Testis (tissue), 3 donors: ENCODE results near the gene LTBP1. TPM values are rescaled to one million over a fixed set of nuclear protein-coding genes. Genes with fewer than 3 reads are reported as not detected.

Source experiments
- DNase-seq: peaks from one replicate; pipeline ENCODE4 v3.0.0-alpha.2; 2019
- H3K27ac ChIP-seq, 2 donors: fragments of 200-600 bp; sonication (generic); one replicate each; pipeline ENCODE4 v1.5.1; 2019
- H3K27me3 ChIP-seq: fragments of 200-600 bp; sonication (generic); one replicate; pipeline ENCODE4 v1.5.1; 2019
- H3K36me3 ChIP-seq: fragments of 200-600 bp; sonication (generic); one replicate; pipeline ENCODE4 v1.5.1; 2017; ENCODE audit warnings: low read depth; ENCODE audit errors: missing control alignments
- H3K4me1 ChIP-seq: fragments of 200-600 bp; sonication (generic); one replicate; pipeline ENCODE4 v1.5.1; 2019
- H3K4me3 ChIP-seq, 2 donors: fragments of 200-600 bp; sonication (generic); one replicate each; pipeline ENCODE4 v1.5.1; 2017 to 2019
- H3K9me3 ChIP-seq: fragments of 200-600 bp; sonication (generic); one replicate; pipeline ENCODE4 v1.5.1; 2017
- CTCF ChIP-seq, 3 experiments: fragments of 450-650 bp in 2 of 3; fragments of 200-600 bp in 1 of 3; sonication (generic) in 1 of 3; IDR thresholded peaks; one replicate each; pipeline ENCODE4 v1.5.1; 2016 to 2019; ENCODE audit warnings: antibody characterized with exemption in 3 of 3, mild to moderate bottlenecking in 2 of 3, moderate library complexity in 1 of 3
- POLR2A ChIP-seq: fragments of 450-650 bp; IDR thresholded peaks from one replicate; pipeline ENCODE4 v1.6.1; 2017; ENCODE audit warnings: antibody characterized with exemption, mild to moderate bottlenecking, moderate library complexity
- WGBS, 2 donors: methylation state at CpG; one replicate each; pipeline ENCODE4 v1.1.5; 2018; 5-methylcytosine and 5-hydroxymethylcytosine counted together
- intact Hi-C: fragments of 100-400 bp; cut with DNase I; formaldehyde crosslinking; loops from one replicate; pipeline ENCODE4 v1.15.1; 2023; ENCODE audit warnings: low total_unique reads
- polyA plus RNA-seq: library from polyadenylated mRNA; stranded (reverse); fragments of 350-450 nt; fragmentation: Illumina TruSeq; extraction: RNeasy Lipid Tissue Mini Kit (QIAGEN cat#74804); gene quantifications from one replicate; pipeline ENCODE4 v1.2.3, GENCODE V29; 2014; ENCODE audit warnings: low read depth, low replicate concordance; ENCODE audit not compliant: insufficient read depth
- total RNA-seq, 2 donors: library from RNA; depleted of rRNA; stranded (reverse); fragments of >200 nt; gene quantifications; one replicate each; pipeline ENCODE4 v1.2.3, GENCODE V29; 2016

LTBP1 gene
- total and polyA plus RNA-seq, 3 donors from 2014 or later: 39.6 to 51.5 (median 44.0) TPM

- peak; percentile 58 for DNase-seq
- intact Hi-C loops: no loop called here
- TF ChIP-seq CTCF (IDR thresholded peaks at IDR 0.05) (peak; percentile 53 to 83 (median 63)), POLR2A (no peak)
- WGBS, 2 donors: 41 to 48% methylated on average over 5 of the region's 5 CpGs
- no peak overlapping the region for H3K27ac ChIP-seq
- H3K4me3 ChIP-seq: no peak overlapping the region
- no peaks in the 10 kb centered on the region for H3K4me1 ChIP-seq
- no peaks in the 10 kb centered on the region for H3K9me3 ChIP-seq
- no peaks in the 10 kb centered on the region for H3K27me3 ChIP-seq
- no peaks in the 10 kb centered on the region for H3K36me3 ChIP-seq
Measured at GRCh38 chr2:33372940-33373553, 426.3 kb downstream of the LTBP1 start.

GRCh38 chr2:33373986-33374385 is 427.2 kb downstream of the LTBP1 start:
- TF ChIP-seq POLR2A (no peak), CTCF (IDR thresholded peaks at IDR 0.05) (no peak)
- H3K27ac ChIP-seq: no peak overlapping the region
- H3K4me3 ChIP-seq: no peak overlapping the region
- no peaks in the 10 kb centered on the region for H3K27me3 ChIP-seq
- no peaks in the 10 kb centered on the region for H3K4me1 ChIP-seq
- no peak for DNase-seq
- H3K9me3 ChIP-seq: no peaks in the 10 kb centered on the region
- H3K36me3 ChIP-seq: no peaks in the 10 kb centered on the region
- WGBS, 2 donors: 81 to 91% methylated on average over 5 of the region's 5 CpGs
- intact Hi-C loops: no loop called here

- no peak overlapping the region for H3K27ac ChIP-seq
- no peak overlapping the region for H3K4me3 ChIP-seq
- TF ChIP-seq POLR2A (no peak), CTCF (IDR thresholded peaks at IDR 0.05) (no peak)
- no peaks in the 10 kb centered on the region for H3K27me3 ChIP-seq
- H3K9me3 ChIP-seq: no peaks in the 10 kb centered on the region
- no peaks in the 10 kb centered on the region for H3K4me1 ChIP-seq
- H3K36me3 ChIP-seq: no peaks in the 10 kb centered on the region
- DNase-seq: no peak
- 82 to 85% methylated on average over 7 of the region's 7 CpGs for WGBS, 2 donors
- intact Hi-C loops: no loop called here
Measured at GRCh38 chr2:33375054-33375453, 428.3 kb downstream of the LTBP1 start.

- Histone ChIP-seq H3K4me3 (no peak overlapping the region), H3K4me1 (no peaks in the 10 kb centered on the region), H3K36me3 (no peaks in the 10 kb centered on the region), H3K27me3 (no peaks in the 10 kb centered on the region), H3K9me3 (no peaks in the 10 kb centered on the region), H3K27ac (no peak overlapping the region)
- WGBS, 2 donors: 79 to 84% methylated on average over 6 of the region's 6 CpGs
- TF ChIP-seq CTCF (IDR thresholded peaks at IDR 0.05): no peak
- TF ChIP-seq POLR2A: no peak
- intact Hi-C loops: no loop called here
- DNase-seq: no peak
Measured at GRCh38 chr2:33377048-33377447, 430.3 kb downstream of the LTBP1 start.

GRCh38 chr2:33378556-33379210 is 431.9 kb downstream of the LTBP1 start:
- H3K27me3 ChIP-seq: no peaks in the 10 kb centered on the region
- H3K27ac ChIP-seq: no peak overlapping the region
- peak; percentile 43 for DNase-seq
- intact Hi-C loops: no loop called here
- H3K9me3 ChIP-seq: no peaks in the 10 kb centered on the region
- H3K36me3 ChIP-seq: no peaks in the 10 kb centered on the region
- H3K4me3 ChIP-seq: no peak overlapping the region
- 58 to 66% methylated on average over 4 of the region's 4 CpGs for WGBS, 2 donors
- H3K4me1 ChIP-seq: no peaks in the 10 kb centered on the region
- no peak for TF ChIP-seq POLR2A
